IMR-90 (cell line): ENCODE measurements around the gene TBX3. TPM values are rescaled to one million over a fixed set of nuclear protein-coding genes. Genes with fewer than 3 reads are reported as not detected.

Experiments used
- ATAC-seq: fragments of 200-7000 bp; cut with Tn5 transposase; 2 replicates; pipeline ENCODE4 v1.9.1; 2020; ENCODE audit warnings: low read depth, mild to moderate bottlenecking, moderate library complexity
- BruUV-seq: library from RNA; stranded (reverse); fragments of 400-500 nt; replicated peaks from 2 replicates; lab custom pipeline; 2021; lab: Mats Ljungman, UMichigan
- CTCF ChIA-PET: fragments of 300-600 bp; formaldehyde crosslinking; extraction: SDS; loops from one replicate; lab custom pipeline; 2021; ENCODE audit warnings: antibody characterized with exemption; lab: Yijun Ruan, JAX
- POLR2A ChIA-PET: fragments of 300-600 bp; sonication (Branson Sonifier 250); formaldehyde crosslinking; loops from one replicate; lab custom pipeline; 2022; ENCODE audit warnings: antibody characterized with exemption; ENCODE audit not compliant: unreplicated experiment; lab: Charles Lee
- DNase-seq: peaks from one replicate; pipeline ENCODE4 v3.0.0; 2013
- H2AFZ ChIP-seq: replicated peaks from 2 replicates; pipeline ENCODE3; 2013; ENCODE audit warnings: low read length, mild to moderate bottlenecking; ENCODE audit not compliant: poor library complexity
- H2AK5ac ChIP-seq: 2 replicates; pipeline ENCODE4 v1.6.1; 2013; ENCODE audit warnings: low read depth, low read length, inconsistent platforms
- H2AK9ac ChIP-seq: replicated peaks from 2 replicates; pipeline ENCODE3; 2013; ENCODE audit warnings: mild to moderate bottlenecking, low read depth, low read length, moderate library complexity; ENCODE audit not compliant: poor library complexity
- H2BK120ac ChIP-seq: 2 replicates; pipeline ENCODE4 v1.6.1; 2013; ENCODE audit warnings: low read depth, low read length, inconsistent platforms
- H2BK15ac ChIP-seq: 3 replicates; pipeline ENCODE4 v1.6.1; 2013; ENCODE audit warnings: low read depth, low read length, inconsistent platforms
- H2BK20ac ChIP-seq: 2 replicates; pipeline ENCODE4 v1.6.1; 2013; ENCODE audit warnings: low read depth, mild to moderate bottlenecking, inconsistent platforms, low read length, moderate library complexity
- H2BK5ac ChIP-seq: 2 replicates; pipeline ENCODE4 v1.6.1; 2013; ENCODE audit warnings: mild to moderate bottlenecking, low read depth, low read length, inconsistent platforms; ENCODE audit not compliant: poor library complexity, severe bottlenecking
- H3K14ac ChIP-seq: replicated peaks from 2 replicates; pipeline ENCODE4 v1.6.1; 2013; ENCODE audit warnings: low read depth, low read length, inconsistent platforms
- H3K18ac ChIP-seq: 2 replicates; pipeline ENCODE4 v1.6.1; 2013; ENCODE audit warnings: low read depth, low read length, control low read depth
- H3K23ac ChIP-seq: 2 replicates; pipeline ENCODE4 v1.6.1; 2013; ENCODE audit warnings: low read depth, low read length, inconsistent platforms
- H3K27ac ChIP-seq: 2 replicates; pipeline ENCODE4 v1.5.1; 2013; ENCODE audit warnings: mild to moderate bottlenecking, control low read depth, low read length; ENCODE audit not compliant: insufficient read depth
- H3K27me3 ChIP-seq: 2 replicates; pipeline ENCODE4 v1.6.1; 2013; ENCODE audit warnings: low read length; ENCODE audit not compliant: control insufficient read depth, insufficient read depth
- H3K36me3 ChIP-seq: 2 replicates; pipeline ENCODE4 v1.6.1; 2013; ENCODE audit warnings: low read length, mixed read lengths; ENCODE audit not compliant: control insufficient read depth, insufficient read depth
- H3K4ac ChIP-seq: 2 replicates; pipeline ENCODE4 v1.6.1; 2013; ENCODE audit warnings: low read depth, low read length, inconsistent platforms
- H3K4me1 ChIP-seq: 2 replicates; pipeline ENCODE4 v1.6.1; 2013; ENCODE audit warnings: low read length, mixed read lengths; ENCODE audit not compliant: control insufficient read depth, insufficient read depth
- H3K4me2 ChIP-seq: 2 replicates; pipeline ENCODE4 v1.6.1; 2013; ENCODE audit warnings: low read depth, mild to moderate bottlenecking, control low read depth, low read length, moderate library complexity
- H3K4me3 ChIP-seq: 2 replicates; pipeline ENCODE4 v1.5.1; 2013; ENCODE audit warnings: low read depth, mild to moderate bottlenecking, control low read depth, low read length, moderate library complexity; ENCODE audit not compliant: insufficient read depth
- H3K56ac ChIP-seq: 2 replicates; pipeline ENCODE4 v1.6.1; 2013; ENCODE audit warnings: low read length, inconsistent platforms; ENCODE audit not compliant: insufficient read depth; ENCODE audit errors: extremely low read depth
- H3K79me1 ChIP-seq, 2 experiments: 2 replicates each; pipeline ENCODE4 v1.6.1; 2013; ENCODE audit warnings: low read length in 2 of 2, inconsistent platforms in 1 of 2, low read depth in 1 of 2
- H3K9ac ChIP-seq: 2 replicates; pipeline ENCODE4 v1.6.1; 2013; ENCODE audit warnings: low read depth, low read length, control low read depth
- H3K9me1 ChIP-seq: 2 replicates; pipeline ENCODE4 v1.6.1; 2013; ENCODE audit warnings: low read length, inconsistent platforms; ENCODE audit not compliant: insufficient read depth
- H3K9me3 ChIP-seq: 2 replicates; pipeline ENCODE4 v1.6.1; 2013; ENCODE audit warnings: low read length; ENCODE audit not compliant: control insufficient read depth, insufficient read depth
- H4K20me1 ChIP-seq: 2 replicates; pipeline ENCODE4 v1.6.1; 2013; ENCODE audit warnings: low read length, inconsistent platforms; ENCODE audit not compliant: insufficient read depth
- H4K5ac ChIP-seq: 2 replicates; pipeline ENCODE4 v1.6.1; 2013; ENCODE audit warnings: mild to moderate bottlenecking, low read depth, low read length, control low read depth
- H4K8ac ChIP-seq, 2 experiments: 2 replicates each; pipeline ENCODE4 v1.6.1; 2013; ENCODE audit warnings: low read depth in 2 of 2, low read length in 2 of 2, control low read depth in 1 of 2, inconsistent platforms in 1 of 2
- H4K91ac ChIP-seq: 2 replicates; pipeline ENCODE4 v1.6.1; 2013; ENCODE audit warnings: low read depth, low read length, inconsistent platforms; ENCODE audit not compliant: insufficient read depth
- CEBPB ChIP-seq: IDR thresholded peaks from 2 replicates; pipeline ENCODE4 v1.6.1; 2012; ENCODE audit warnings: low read depth, low read length, improper control_type of control experiment
- CHD1 ChIP-seq: IDR thresholded peaks from 2 replicates; pipeline ENCODE4 v1.6.1; 2012; ENCODE audit warnings: low read depth, low read length, improper control_type of control experiment
- MAFK ChIP-seq: IDR thresholded peaks from 2 replicates; pipeline ENCODE4 v1.6.1; 2012; ENCODE audit warnings: low read depth, low read length, improper control_type of control experiment
- MAZ ChIP-seq: IDR thresholded peaks from 2 replicates; pipeline ENCODE4 v1.6.1; 2012; ENCODE audit warnings: low read depth, mild to moderate bottlenecking, low read length, improper control_type of control experiment, moderate library complexity, borderline replicate concordance
- MXI1 ChIP-seq: IDR thresholded peaks from 2 replicates; pipeline ENCODE4 v1.6.1; 2012; ENCODE audit warnings: low read depth, mild to moderate bottlenecking, low read length, moderate library complexity, borderline replicate concordance
- POLR2A ChIP-seq: IDR thresholded peaks from 2 replicates; pipeline ENCODE4 v1.6.1; 2012; ENCODE audit warnings: mild to moderate bottlenecking, low read depth, low read length
- RAD21 ChIP-seq: IDR thresholded peaks from 2 replicates; pipeline ENCODE4 v1.6.1; 2012; ENCODE audit warnings: low read length, improper control_type of control experiment
- RFX5 ChIP-seq: IDR thresholded peaks from 2 replicates; pipeline ENCODE4 v1.8.0; 2012; ENCODE audit warnings: low read depth, mild to moderate bottlenecking, low read length, moderate library complexity
- WGBS, 2 experiments: methylation state at CpG; one replicate each; pipeline versions ENCODE4 v1.1.5 to v1.1.7; 2013; ENCODE audit warnings: missing lambda C conversion rate in 2 of 2; ENCODE audit not compliant: insufficient read length in 1 of 2; ENCODE audit errors: extremely low coverage in 2 of 2; 5-methylcytosine and 5-hydroxymethylcytosine counted together
- dilution Hi-C: fragments of 300-500 bp; cut with HindIII; formaldehyde crosslinking; loops from one replicate; pipeline ENCODE4 v1.14.3; 2018; ENCODE audit warnings: low sequenced_read_pairs; ENCODE audit not compliant: unreplicated experiment
- in situ Hi-C: fragments of 300-500 bp; cut with MboI; formaldehyde crosslinking; loops from 3 replicates; pipeline ENCODE4 v1.14.3; 2019; ENCODE audit warnings: low sequenced_read_pairs, inconsistent platforms, mixed read lengths
- intact Hi-C: fragments of 100-400 bp; cut with micrococcal nuclease; formaldehyde crosslinking; loops from 2 replicates; pipeline ENCODE4 v1.10.0; 2022
- polyA plus RNA-seq, 3 experiments: library from polyadenylated mRNA; depleted of rRNA; stranded (reverse); fragments of >200 nt; gene quantifications; 2 replicates each; pipeline ENCODE4 v1.2.3, GENCODE V29; 2012; ENCODE audit warnings: low replicate concordance in 1 of 3
- total RNA-seq: library from RNA; depleted of rRNA; stranded (reverse); fragments of >200 nt; gene quantifications from 2 replicates; pipeline ENCODE4 v1.2.3, GENCODE V29; 2012
- TF ChIP-seq, protein P1 (sequence below): conservative IDR thresholded peaks from 2 replicates; pipeline ENCODE4 v1.5.1; 2012; ENCODE audit warnings: mild to moderate bottlenecking, low read depth, low read length, improper control_type of control experiment
- TF ChIP-seq, protein P2 (sequence below): fragments of 150-350 bp; IDR thresholded peaks from 2 replicates; pipeline ENCODE4 v1.6.1; 2016; ENCODE audit warnings: low read depth, mild to moderate bottlenecking, low read length, moderate library complexity, borderline replicate concordance

TBX3 gene
- total and polyA plus RNA-seq, 2 of the 4 experiments (the other 2 are of a cell fraction) = 15.8 to 44.9 TPM

DNA sequence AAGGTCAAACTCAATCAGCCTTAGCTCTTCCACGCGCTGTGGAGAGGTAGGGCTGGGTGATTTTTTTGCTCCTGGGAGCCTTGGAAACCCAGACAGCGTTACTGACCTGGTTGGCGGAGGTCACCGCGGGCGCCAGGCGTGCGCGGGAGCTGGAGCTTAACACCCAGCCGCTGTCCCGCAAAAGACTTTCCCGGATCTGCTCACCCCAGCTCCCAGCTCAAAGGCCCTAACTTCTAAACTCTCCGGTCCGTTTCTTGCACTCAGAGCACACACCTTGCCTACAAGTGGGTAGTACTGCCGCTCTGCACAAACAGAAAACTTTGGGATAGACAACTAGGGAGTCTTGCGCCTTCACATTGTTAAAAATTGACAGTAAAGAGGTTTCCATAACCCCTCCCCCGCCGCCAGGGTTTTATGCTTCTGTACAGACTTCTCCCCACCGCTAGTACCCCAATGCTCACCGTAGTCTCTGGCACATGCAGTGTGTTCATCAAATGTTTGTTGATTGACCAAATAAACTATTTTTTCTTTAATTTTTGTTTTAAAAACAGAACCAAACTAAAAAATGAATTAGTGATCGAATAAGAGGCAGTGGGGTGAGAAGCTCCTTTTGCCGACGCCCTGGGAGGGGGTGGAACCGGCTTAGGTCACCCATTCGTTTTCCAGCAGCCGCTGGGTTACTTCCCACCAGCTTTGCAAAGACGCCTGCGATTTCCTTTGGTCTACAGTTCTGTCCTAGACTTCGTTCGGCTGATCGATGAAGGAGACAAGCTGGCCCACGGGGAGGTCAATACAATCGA lies 12.7 kb upstream of the TBX3 start:
- intact Hi-C loops = no loop called here
- Histone ChIP-seq H4K8ac (no peak overlapping the region), H3K18ac (no peak overlapping the region), H2AK9ac (no peak overlapping the region), H2BK120ac (no peak overlapping the region), H2BK20ac (no peak overlapping the region), H2BK5ac (no peak overlapping the region), H3K36me3 (no peaks in the 10 kb centered on the region), H2BK15ac (no peak overlapping the region), H3K4me3 (no peak overlapping the region), H3K9me1 (no peaks in the 10 kb centered on the region), H3K27me3 (peaks cover 3% of the 10 kb centered on the region; the same call in 1 of the 2 replicates), H3K79me1 (peaks cover 0 to 10% of the 10 kb centered on the region in 2 experiments; a peak in 1 of 4 replicates), H3K14ac (no peak overlapping the region), H3K56ac (no peak overlapping the region), H3K4ac (no peak overlapping the region), H3K9ac (no peak overlapping the region), H3K9me3 (no peaks in the 10 kb centered on the region), H3K27ac (no peak overlapping the region), H3K4me1 (peaks cover 5% of the 10 kb centered on the region; the same call in 1 of the 2 replicates), H4K20me1 (no peaks in the 10 kb centered on the region), H3K4me2 (no peak overlapping the region), H2AFZ (no peak overlapping the region), H2AK5ac (no peak overlapping the region), H4K91ac (no peak overlapping the region), H4K5ac (no peak overlapping the region), H3K23ac (no peak overlapping the region)
- CTCF ChIA-PET = interaction anchor here (1.0 to 1.7 kb wide), 2 partner anchors 48 to 50 kb away, joined by 3 to 5 read pairs; no protein-coding TSS in a partner anchor
- no peak for DNase-seq
- TF ChIP-seq, protein P1, sequence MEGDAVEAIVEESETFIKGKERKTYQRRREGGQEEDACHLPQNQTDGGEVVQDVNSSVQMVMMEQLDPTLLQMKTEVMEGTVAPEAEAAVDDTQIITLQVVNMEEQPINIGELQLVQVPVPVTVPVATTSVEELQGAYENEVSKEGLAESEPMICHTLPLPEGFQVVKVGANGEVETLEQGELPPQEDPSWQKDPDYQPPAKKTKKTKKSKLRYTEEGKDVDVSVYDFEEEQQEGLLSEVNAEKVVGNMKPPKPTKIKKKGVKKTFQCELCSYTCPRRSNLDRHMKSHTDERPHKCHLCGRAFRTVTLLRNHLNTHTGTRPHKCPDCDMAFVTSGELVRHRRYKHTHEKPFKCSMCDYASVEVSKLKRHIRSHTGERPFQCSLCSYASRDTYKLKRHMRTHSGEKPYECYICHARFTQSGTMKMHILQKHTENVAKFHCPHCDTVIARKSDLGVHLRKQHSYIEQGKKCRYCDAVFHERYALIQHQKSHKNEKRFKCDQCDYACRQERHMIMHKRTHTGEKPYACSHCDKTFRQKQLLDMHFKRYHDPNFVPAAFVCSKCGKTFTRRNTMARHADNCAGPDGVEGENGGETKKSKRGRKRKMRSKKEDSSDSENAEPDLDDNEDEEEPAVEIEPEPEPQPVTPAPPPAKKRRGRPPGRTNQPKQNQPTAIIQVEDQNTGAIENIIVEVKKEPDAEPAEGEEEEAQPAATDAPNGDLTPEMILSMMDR = no peak
- TF ChIP-seq MXI1 (no peak), POLR2A (no peak), CEBPB (no peak), RAD21 (no peak), MAFK (no peak), CHD1 (no peak), RFX5 (no peak), MAZ (no peak)
- TF ChIP-seq, protein P2, sequence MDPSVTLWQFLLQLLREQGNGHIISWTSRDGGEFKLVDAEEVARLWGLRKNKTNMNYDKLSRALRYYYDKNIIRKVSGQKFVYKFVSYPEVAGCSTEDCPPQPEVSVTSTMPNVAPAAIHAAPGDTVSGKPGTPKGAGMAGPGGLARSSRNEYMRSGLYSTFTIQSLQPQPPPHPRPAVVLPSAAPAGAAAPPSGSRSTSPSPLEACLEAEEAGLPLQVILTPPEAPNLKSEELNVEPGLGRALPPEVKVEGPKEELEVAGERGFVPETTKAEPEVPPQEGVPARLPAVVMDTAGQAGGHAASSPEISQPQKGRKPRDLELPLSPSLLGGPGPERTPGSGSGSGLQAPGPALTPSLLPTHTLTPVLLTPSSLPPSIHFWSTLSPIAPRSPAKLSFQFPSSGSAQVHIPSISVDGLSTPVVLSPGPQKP = no peak
- in situ Hi-C loops = no loop called here
- no peak for ATAC-seq
- dilution Hi-C loops = no loop called here
- POLR2A ChIA-PET = no interaction called here
- no TSS peak for BruUV-seq
- WGBS, 2 experiments = 86% methylated on average over 25 of the region's 34 CpGs; no CpG with 5 or more reads in 1 of the 2 experiments
